Posterior vena cava (tissue), 2 donors: ENCODE measurements around the gene CCDC15. TPM values are rescaled to one million over a fixed set of nuclear protein-coding genes. Genes with fewer than 3 reads are reported as not detected.

Experiments used
- DNase-seq: peaks from one replicate; pipeline ENCODE4 v3.0.0-alpha.2; 2020; ENCODE audit warnings: low spot score
- intact Hi-C, 2 donors: fragments of 100-400 bp; cut with DNase I; formaldehyde crosslinking; loops; one replicate each; pipeline versions ENCODE4 v1.14.1 to v1.14.2; 2022 to 2023
- total RNA-seq, 2 donors: library from RNA; stranded (reverse); fragmentation: NEBNext Ultra II Directional; extraction: Animal tissue kit (Norgen Biotek cat#: 25700); gene quantifications; one replicate each; pipeline ENCODE4 v1.2.1, GENCODE V29; 2021
- donor health status: DM: yes; HTN: yes; CAD: no.
- donor health status: DM: yes; HTN: yes; CAD: no.

CCDC15 gene
- total RNA-seq, 2 donors from 2014 or later: 1.1 to 1.6 TPM

- DNase-seq: no peak
- intact Hi-C loops: no loop called here
Observed at GRCh38 chr11:124938206-124938765, 15.7 kb upstream of the CCDC15 start.

- intact Hi-C loops: no loop called here
Observed at GRCh38 chr11:124938970-124939369, 15.0 kb upstream of the CCDC15 start.

GRCh38 chr11:124941703-124942102, 12.3 kb upstream of the CCDC15 start:
- DNase-seq: no peak
- intact Hi-C loops: no loop called here

More at GRCh38 chr11:124938970-124939369, 15.0 kb upstream of the CCDC15 start:
- DNase-seq: no peak

GRCh38 chr11:124942466-124943253, 11.3 kb upstream of the CCDC15 start:
- intact Hi-C loops: no loop called here

GRCh38 chr11:124943254-124943616, 10.8 kb upstream of the CCDC15 start:
- intact Hi-C loops: no loop called here

More at GRCh38 chr11:124942466-124943253, 11.3 kb upstream of the CCDC15 start:
- no peak for DNase-seq

DNA sequence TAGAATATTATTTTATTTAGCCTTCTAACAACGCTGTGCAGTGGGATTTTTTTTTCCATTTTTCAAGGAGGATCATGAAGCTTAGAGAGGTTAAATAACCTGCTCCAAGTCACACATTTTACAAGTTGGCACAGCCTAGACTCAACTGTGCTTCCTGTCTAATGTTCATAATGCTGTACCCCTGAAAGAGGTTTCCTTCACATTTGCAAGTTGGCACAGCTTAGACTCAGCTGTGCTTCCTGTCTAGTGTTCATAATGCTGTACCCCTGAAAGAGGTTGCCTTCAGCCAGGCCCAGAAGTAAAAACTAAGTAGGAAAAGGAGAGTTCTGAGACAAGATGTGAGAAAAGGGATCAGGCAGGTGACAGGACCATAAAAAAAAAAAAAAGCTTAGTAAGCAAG, 10.3 kb upstream of the CCDC15 start:
- intact Hi-C loops: no loop called here
- no peak for DNase-seq

More at GRCh38 chr11:124943254-124943616, 10.8 kb upstream of the CCDC15 start:
- no peak for DNase-seq

- intact Hi-C loops: no loop called here
- DNase-seq: no peak
Observed at GRCh38 chr11:124944565-124944964, 9.4 kb upstream of the CCDC15 start.

GRCh38 chr11:124945826-124946225, 8.2 kb upstream of the CCDC15 start:
- no peak for DNase-seq

DNA sequence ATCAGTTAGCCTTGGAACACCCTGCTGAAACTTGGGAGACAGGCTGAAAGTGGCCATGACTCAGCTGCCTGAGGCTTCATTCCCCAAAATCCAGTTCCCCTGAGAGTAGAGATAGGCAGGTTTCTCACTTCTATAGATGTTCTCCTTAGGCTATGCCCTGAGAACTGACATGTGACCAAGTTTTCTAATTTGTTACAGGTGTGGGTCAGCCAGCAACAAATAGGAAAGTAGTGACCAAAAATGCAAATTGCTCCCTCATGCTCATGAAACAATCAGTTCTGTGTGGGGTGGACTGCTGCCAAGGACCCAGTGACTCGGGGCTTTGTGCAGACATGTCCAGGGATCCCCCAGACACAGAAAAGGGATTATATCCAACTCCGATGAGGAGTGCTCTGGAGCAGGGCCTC, 7.3 kb upstream of the CCDC15 start:
- intact Hi-C loops: no loop called here
- DNase-seq: no peak

More at GRCh38 chr11:124945826-124946225, 8.2 kb upstream of the CCDC15 start:
- intact Hi-C loops: no loop called here

DNA sequence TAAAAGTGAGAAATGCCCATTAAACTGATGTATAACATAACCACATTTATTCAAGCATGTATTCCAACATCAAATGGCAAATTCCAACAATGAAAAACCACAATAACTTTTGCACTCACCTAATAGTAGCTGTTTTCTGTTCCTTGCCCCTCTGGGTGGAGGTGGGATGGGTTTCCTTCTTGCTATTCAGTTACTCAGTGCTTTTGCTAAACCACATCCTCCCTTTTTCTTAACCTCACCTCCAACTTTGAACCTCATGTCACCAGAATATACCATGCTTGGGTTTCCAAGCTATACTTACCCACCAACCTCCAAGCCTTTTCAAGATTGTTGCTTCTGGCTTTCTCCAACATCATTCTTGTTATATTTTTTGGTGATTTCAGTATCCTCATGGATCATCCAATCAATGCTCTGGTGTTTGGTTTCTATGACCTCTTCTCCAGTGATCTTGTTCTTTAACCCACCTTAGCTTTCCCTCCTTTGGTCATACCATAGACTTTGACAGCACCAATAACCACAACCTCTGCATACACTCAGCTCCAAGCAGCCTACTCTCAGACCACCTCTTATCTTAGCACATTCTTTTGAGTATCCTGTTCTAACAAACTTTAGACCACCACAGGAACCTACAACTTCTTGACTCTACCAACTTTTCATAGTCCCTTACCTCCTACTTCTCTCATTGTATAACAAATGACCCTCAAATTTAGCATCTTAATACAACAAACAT, 3.2 kb upstream of the CCDC15 start:
- no peak for DNase-seq
- intact Hi-C loops: loop anchor here (5.0 to 10.0 kb wide), 2 partner anchors 397 to 454 kb away; no protein-coding TSS in a partner anchor

DNA sequence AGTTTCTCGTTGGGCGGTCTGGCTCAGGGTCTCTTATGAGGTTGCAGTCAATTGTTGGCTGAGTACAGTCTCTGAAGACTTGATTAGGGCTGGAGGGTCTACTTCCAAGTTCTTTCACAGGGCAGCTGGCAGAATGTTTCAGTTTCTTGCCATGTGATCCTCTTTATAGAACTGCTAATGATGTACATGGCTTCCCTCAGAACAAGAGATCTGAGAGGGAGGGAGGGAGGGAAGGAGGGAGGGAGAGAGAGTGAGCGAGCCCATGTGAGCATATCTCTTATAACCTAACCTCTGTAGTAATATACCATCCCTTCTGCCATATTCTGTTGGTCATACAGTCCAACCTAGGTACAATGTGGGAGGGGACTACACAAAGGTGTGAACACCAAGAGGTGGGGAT, 2.7 kb upstream of the CCDC15 start:
- no peak for DNase-seq
- intact Hi-C loops: loop anchor here (5.0 to 10.0 kb wide), 2 partner anchors 396 to 453 kb away; no protein-coding TSS in a partner anchor

GRCh38 chr11:124954590-124954955, 571 bp downstream of the CCDC15 start:
- intact Hi-C loops: loop anchor here (5.0 to 10.0 kb wide), 2 partner anchors 393 to 450 kb away; no protein-coding TSS in a partner anchor
- no peak for DNase-seq

DNA sequence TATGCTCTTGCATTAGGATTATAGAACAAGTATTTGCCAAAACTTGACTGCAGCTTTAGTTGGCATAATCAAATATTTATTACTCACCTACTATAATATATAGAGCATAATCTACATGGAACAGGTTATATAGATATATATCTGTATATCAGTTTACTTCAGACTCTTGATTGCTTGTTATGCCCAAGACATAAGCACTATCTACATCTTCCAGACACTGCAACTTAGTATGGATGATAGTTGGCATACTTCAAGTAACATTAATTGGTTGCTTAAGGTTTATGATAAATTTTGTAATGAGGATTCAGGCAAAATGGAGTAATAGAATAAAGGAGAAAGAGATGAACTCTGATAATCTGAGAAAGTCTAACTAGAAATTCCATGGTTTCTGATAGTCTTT, 1.0 kb downstream of the CCDC15 start:
- intact Hi-C loops: loop anchor here in 1 of 2 donors (10.0 kb wide), 1 partner anchor 450 kb away; no protein-coding TSS in a partner anchor
- no peak for DNase-seq

DNA sequence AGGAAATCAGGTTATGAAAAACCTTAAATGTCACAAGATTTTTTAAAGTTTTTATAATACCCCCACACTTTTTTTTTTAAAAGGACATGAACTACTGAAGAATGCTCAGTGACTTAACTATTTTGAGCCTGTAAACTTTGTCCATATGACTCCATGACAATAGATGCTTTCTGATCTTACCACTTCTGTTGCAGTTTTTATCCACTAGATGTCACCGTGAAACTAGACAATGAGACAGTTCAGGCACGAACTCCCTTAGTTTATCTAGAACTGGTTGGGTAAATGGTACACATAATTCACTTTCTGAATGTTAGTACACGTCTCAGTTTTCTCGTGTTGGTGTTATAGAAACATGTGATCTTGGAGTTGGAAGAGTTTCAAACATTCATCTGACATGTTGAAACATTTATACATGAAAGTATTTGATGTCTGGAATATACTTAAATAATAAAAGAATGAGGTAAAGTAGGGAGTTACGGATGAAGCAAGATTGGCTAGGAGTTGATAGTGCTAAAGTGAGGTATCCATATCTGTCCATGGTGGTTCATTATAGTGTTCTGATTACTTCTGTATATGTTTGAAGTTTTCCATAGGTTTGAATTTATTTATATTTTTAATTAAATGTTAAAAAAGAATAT, 8.1 kb downstream of the CCDC15 start:
- intact Hi-C loops: loop anchor here in 1 of 2 donors (10.0 kb wide), 1 partner anchor 183 kb away; no protein-coding TSS in a partner anchor
- no peak for DNase-seq

GRCh38 chr11:124968197-124968596, 14.2 kb downstream of the CCDC15 start:
- intact Hi-C loops: loop anchor here in 1 of 2 donors (10.0 kb wide), 1 partner anchor 177 kb away; no protein-coding TSS in a partner anchor
- DNase-seq: peak; percentile 76

DNA sequence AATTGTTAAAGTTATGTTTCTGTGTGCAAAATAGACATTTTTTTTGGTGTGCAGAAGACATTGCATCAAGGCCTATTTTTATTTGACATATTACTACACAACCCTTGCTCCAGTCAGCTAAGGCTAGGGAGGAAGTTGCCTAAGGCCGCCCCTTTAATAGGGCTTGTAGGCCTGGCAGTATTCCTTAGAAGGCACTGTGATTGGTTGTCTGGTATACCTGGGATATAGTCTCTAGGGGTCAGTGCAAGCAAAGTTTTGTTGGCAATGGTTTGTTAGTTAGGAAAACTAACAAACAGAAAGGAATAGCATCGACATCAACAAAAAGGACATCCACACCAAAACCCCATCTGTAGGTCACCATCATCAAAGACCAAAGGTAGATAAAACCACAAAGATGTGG, 16.9 kb downstream of the CCDC15 start:
- intact Hi-C loops: no loop called here
- no peak for DNase-seq

DNA sequence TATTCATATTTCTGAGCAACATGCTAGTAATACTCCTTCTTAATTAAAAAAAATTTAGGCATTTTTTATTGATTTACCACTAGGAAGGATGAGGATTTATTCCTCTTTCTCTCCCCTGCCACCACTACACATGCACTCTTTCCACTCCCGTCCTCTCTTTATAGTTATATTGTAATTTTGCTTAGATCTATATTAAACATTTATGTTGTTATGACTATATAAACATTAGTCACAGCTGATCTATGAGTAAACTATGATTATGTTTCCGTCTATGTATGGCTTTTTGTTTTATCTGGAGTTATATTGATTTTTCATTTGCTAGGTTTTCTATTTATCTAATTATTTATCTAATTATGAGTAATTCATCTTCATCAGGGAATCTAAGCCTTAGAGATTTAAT, 17.8 kb downstream of the CCDC15 start:
- intact Hi-C loops: no loop called here

GRCh38 chr11:124976531-124976930, 22.5 kb downstream of the CCDC15 start:
- no peak for DNase-seq
- intact Hi-C loops: no loop called here

More for the DNA sequence above, 17.8 kb downstream of the CCDC15 start:
- DNase-seq: no peak

DNA sequence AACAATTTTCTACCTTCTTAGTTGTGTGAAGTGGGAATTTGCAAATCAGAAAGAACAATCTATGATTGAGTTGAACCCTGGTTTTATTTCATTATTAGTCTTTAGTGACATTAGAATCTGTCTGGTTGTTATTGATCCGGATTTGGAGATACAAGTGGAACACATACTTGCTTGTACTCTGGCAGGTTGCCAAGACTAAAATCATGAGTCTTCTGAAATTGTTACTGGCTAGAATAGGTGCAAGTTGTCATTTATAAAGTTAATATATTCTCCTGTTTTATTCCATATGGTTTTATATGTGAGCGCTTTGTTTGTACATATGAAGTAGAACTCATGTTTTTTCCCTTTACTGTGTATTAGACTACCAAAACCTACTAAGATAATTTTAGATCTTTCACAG, 23.0 kb downstream of the CCDC15 start:
- intact Hi-C loops: no loop called here
- no peak for DNase-seq
